Loucy (cell line): ENCODE measurements around the gene FARS2.

Experiments used
- H2AFZ ChIP-seq: fragments of 200-600 bp; sonication (generic); 2 replicates; pipeline ENCODE4 v1.6.0; 2016; ENCODE audit warnings: antibody characterized with exemption, mild to moderate bottlenecking, low read length, moderate library complexity
- H3F3A ChIP-seq: fragments of 200-600 bp; 2 replicates; pipeline ENCODE4 v1.6.0; 2016; ENCODE audit warnings: antibody characterized with exemption, low read depth, mild to moderate bottlenecking
- H3K27me3 ChIP-seq: fragments of 200-600 bp; sonication (generic); 2 replicates; pipeline ENCODE4 v1.6.1; 2014; ENCODE audit warnings: low read length, mild to moderate bottlenecking; ENCODE audit not compliant: insufficient read depth, poor library complexity, severe bottlenecking
- H3K36me3 ChIP-seq: fragments of 200-600 bp; sonication (generic); 2 replicates; pipeline ENCODE4 v1.6.1; 2016; ENCODE audit warnings: low read length; ENCODE audit not compliant: insufficient read depth
- H3K4me1 ChIP-seq: fragments of 200-600 bp; sonication (generic); 2 replicates; pipeline ENCODE4 v1.5.1; 2014; ENCODE audit warnings: low read length, mild to moderate bottlenecking; ENCODE audit not compliant: insufficient read depth, poor library complexity, severe bottlenecking
- H3K4me2 ChIP-seq: fragments of 200-600 bp; sonication (generic); 2 replicates; pipeline ENCODE4 v1.6.0; 2014; ENCODE audit warnings: antibody characterized with exemption, low read length, low read depth, mild to moderate bottlenecking; ENCODE audit not compliant: poor library complexity, severe bottlenecking
- H3K4me3 ChIP-seq: fragments of 200-600 bp; sonication (generic); 2 replicates; pipeline ENCODE4 v1.5.1; 2014; ENCODE audit warnings: low read length, mild to moderate bottlenecking, mixed read lengths; ENCODE audit not compliant: poor library complexity, severe bottlenecking
- H3K79me2 ChIP-seq: fragments of 200-600 bp; sonication (generic); 2 replicates; pipeline ENCODE4 v1.6.1; 2014; ENCODE audit warnings: low read length; ENCODE audit not compliant: insufficient read depth
- H3K9ac ChIP-seq: fragments of 200-600 bp; sonication (generic); 2 replicates; pipeline ENCODE4 v1.6.0; 2014; ENCODE audit warnings: mild to moderate bottlenecking, low read depth, low read length, moderate library complexity; ENCODE audit not compliant: poor library complexity, severe bottlenecking
- H3K9me2 ChIP-seq: fragments of 200-600 bp; sonication (generic); replicated peaks from 2 replicates; pipeline ENCODE4 v1.6.1; 2016; ENCODE audit warnings: low read depth, low read length, mixed read lengths
- H3K9me3 ChIP-seq: fragments of 200-600 bp; sonication (generic); 2 replicates; pipeline ENCODE4 v1.6.1; 2014; ENCODE audit warnings: mild to moderate bottlenecking, antibody characterized with exemption, low read length, low read depth; ENCODE audit not compliant: insufficient read depth
- H4K20me1 ChIP-seq: fragments of 200-600 bp; sonication (generic); 2 replicates; pipeline ENCODE4 v1.6.0; 2014; ENCODE audit warnings: antibody characterized with exemption, low read length, mild to moderate bottlenecking; ENCODE audit not compliant: insufficient read depth, poor library complexity, severe bottlenecking
- CTCF ChIP-seq: fragments of 200-600 bp; sonication (generic); conservative IDR thresholded peaks from 2 replicates; pipeline ENCODE4 v1.5.1; 2014; ENCODE audit warnings: mild to moderate bottlenecking, antibody characterized with exemption, low read length
- EZH2phosphoT487 ChIP-seq: fragments of 200-600 bp; IDR thresholded peaks from 2 replicates; pipeline ENCODE4 v1.6.1; 2018; ENCODE audit warnings: antibody characterized with exemption, mild to moderate bottlenecking, moderate library complexity, borderline replicate concordance

The FARS2 gene

DNA sequence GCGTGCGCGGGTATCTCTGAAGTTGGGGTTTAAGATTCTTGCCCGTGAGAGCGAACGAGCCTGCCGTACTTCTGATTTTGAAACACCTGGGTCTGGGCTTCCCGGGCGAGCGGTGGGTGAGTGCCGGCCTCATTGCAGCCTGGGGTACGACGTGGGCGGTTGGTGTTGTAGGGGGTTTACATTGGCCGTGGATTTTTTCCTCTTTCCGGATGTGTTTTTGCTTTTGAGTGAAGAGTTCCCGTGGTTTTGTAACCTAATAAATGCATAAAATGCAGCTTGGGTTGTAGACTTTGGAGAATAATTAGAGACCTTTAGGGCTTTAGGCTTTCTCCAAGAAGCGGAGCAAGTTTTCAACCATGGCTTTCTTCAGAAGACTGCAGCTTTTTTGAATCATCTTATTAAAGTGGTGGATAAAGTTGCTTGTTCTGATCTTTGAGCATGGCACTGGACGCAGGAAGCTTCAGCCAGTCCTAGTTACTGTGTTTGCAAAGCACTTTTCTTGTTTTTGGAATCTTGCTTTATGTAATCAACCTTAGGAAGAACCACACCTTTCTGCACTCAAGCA is 314 bp downstream of the FARS2 start:
- Histone ChIP-seq H3K9me2 (no peaks in the 10 kb centered on the region; the same call in 1 of the 2 replicates), H3K4me1 (peaks cover 18% of the 10 kb centered on the region), H2AFZ (peak overlapping the region; percentile 97), H3F3A (no peaks in the 10 kb centered on the region), H3K36me3 (no peaks in the 10 kb centered on the region), H3K4me3 (peak overlapping the region; percentile 86), H3K4me2 (peak overlapping the region; percentile 78), H4K20me1 (peaks cover 2% of the 10 kb centered on the region), H3K9ac (peak overlapping the region; percentile 73), H3K79me2 (peaks cover 57% of the 10 kb centered on the region), H3K27me3 (no peaks in the 10 kb centered on the region), H3K9me3 (no peaks in the 10 kb centered on the region)
- TF ChIP-seq CTCF (no peak), EZH2phosphoT487 (no peak)

GRCh38 chr6:5266423-5266822 is 5.1 kb downstream of the FARS2 start:
- H3F3A ChIP-seq, result no peaks in the 10 kb centered on the region
- H3K9me2 ChIP-seq, result no peaks in the 10 kb centered on the region; the same call in 1 of the 2 replicates
- H3K36me3 ChIP-seq, result no peaks in the 10 kb centered on the region
- H3K79me2 ChIP-seq, result peaks cover 41% of the 10 kb centered on the region; the same call in 1 of the 2 replicates
- no peak overlapping the region for H3K4me2 ChIP-seq
- no peak overlapping the region for H3K4me3 ChIP-seq
- no peak overlapping the region for H2AFZ ChIP-seq
- H3K9ac ChIP-seq, result no peak overlapping the region
- peaks cover 6% of the 10 kb centered on the region for H3K4me1 ChIP-seq
- no peak for TF ChIP-seq EZH2phosphoT487
- TF ChIP-seq CTCF, result no peak
- H4K20me1 ChIP-seq, result peaks cover 2% of the 10 kb centered on the region
- H3K27me3 ChIP-seq, result no peaks in the 10 kb centered on the region
- no peaks in the 10 kb centered on the region for H3K9me3 ChIP-seq

GRCh38 chr6:5270093-5270680 is 8.9 kb downstream of the FARS2 start:
- Histone ChIP-seq H3K9me2 (no peaks in the 10 kb centered on the region), H3K4me1 (peaks cover 5% of the 10 kb centered on the region), H3K36me3 (no peaks in the 10 kb centered on the region), H2AFZ (no peak overlapping the region), H3K27me3 (no peaks in the 10 kb centered on the region), H4K20me1 (peaks cover 2% of the 10 kb centered on the region), H3K79me2 (peaks cover 16% of the 10 kb centered on the region; the same call in 1 of the 2 replicates), H3K9me3 (no peaks in the 10 kb centered on the region), H3F3A (no peaks in the 10 kb centered on the region; the same call in 1 of the 2 replicates), H3K4me2 (no peak overlapping the region), H3K4me3 (no peak overlapping the region), H3K9ac (no peak overlapping the region)
- TF ChIP-seq CTCF (no peak), EZH2phosphoT487 (no peak)
